Peyer's patch (tissue), 4 donors: ENCODE data around the gene PDE3A. TPM values are rescaled to one million over a fixed set of nuclear protein-coding genes. Genes with fewer than 3 reads are reported as not detected.

Experiments
- DNase-seq, 3 donors: peaks; one replicate each; pipeline ENCODE4 v3.0.0-alpha.2; 2017 to 2019
- H3K27ac ChIP-seq, 4 donors: fragments of 200-600 bp; sonication (generic); one replicate each; pipeline ENCODE4 v1.5.1; 2016 to 2019
- H3K27me3 ChIP-seq, 2 donors: fragments of 200-600 bp; sonication (generic); one replicate each; pipeline ENCODE4 v1.5.1; 2019
- H3K36me3 ChIP-seq, 3 donors: fragments of 200-600 bp; sonication (generic); one replicate each; pipeline ENCODE4 v1.5.1; 2016 to 2019
- H3K4me1 ChIP-seq, 4 donors: fragments of 200-600 bp; sonication (generic); one replicate each; pipeline ENCODE4 v1.5.1; 2016 to 2019
- H3K4me3 ChIP-seq, 4 donors: fragments of 200-600 bp; sonication (generic); 1 replicate in 3 of 4; 2 replicates in 1 of 4; pipeline ENCODE4 v1.5.1; 2016 to 2019; ENCODE audit warnings: mild to moderate bottlenecking in 1 of 4
- H3K9me3 ChIP-seq, 4 donors: fragments of 200-600 bp; sonication (generic); one replicate each; pipeline ENCODE4 v1.5.1; 2016 to 2019; ENCODE audit warnings: mild to moderate bottlenecking in 1 of 4
- CTCF ChIP-seq, 6 experiments: fragments of 450-650 bp in 4 of 6; fragments of 200-600 bp in 2 of 6; sonication (generic) in 1 of 6; IDR thresholded peaks; one replicate each; pipeline ENCODE4 v1.5.1; 2017 to 2019; ENCODE audit warnings: antibody characterized with exemption in 6 of 6, mild to moderate bottlenecking in 3 of 6, moderate library complexity in 1 of 6
- POLR2A ChIP-seq, 2 donors: fragments of 450-650 bp; IDR thresholded peaks; one replicate each; pipeline ENCODE4 v1.5.1; 2017; ENCODE audit warnings: antibody characterized with exemption in 2 of 2, mild to moderate bottlenecking in 2 of 2, moderate library complexity in 2 of 2
- total RNA-seq, 4 donors: library from RNA; depleted of rRNA; stranded (reverse); fragments of >200 nt; gene quantifications; one replicate each; pipeline ENCODE4 v1.1.0, GENCODE V29; 2016

PDE3A gene
- total RNA-seq, 4 donors from 2014 or later, result 17.3 to 144 (median 120) TPM

- H3K27me3 ChIP-seq, result no peaks in the 10 kb centered on the region
- peaks cover 0 to 10% (median 0%) of the 10 kb centered on the region in 4 donors for H3K4me1 ChIP-seq
- peak overlapping the region; percentile 34 to 69 (median 58) for H3K4me3 ChIP-seq
- no peaks in the 10 kb centered on the region for H3K9me3 ChIP-seq
- TF ChIP-seq CTCF (IDR thresholded peaks at IDR 0.05) (peak in 4 of 6 experiments; percentile 6 to 57 (median 49)), POLR2A (IDR thresholded peaks at IDR 0.05) (peak; percentile 70 to 87)
- DNase-seq, result peak in 2 of 3 donors; percentile 82 to 86
- peak overlapping the region; percentile 64 to 92 (median 77) for H3K27ac ChIP-seq
- H3K36me3 ChIP-seq, result no peaks in the 10 kb centered on the region
These were observed 1.1 kb downstream of the PDE3A start for GRCh38 chr12:20369305-20370013.

DNA sequence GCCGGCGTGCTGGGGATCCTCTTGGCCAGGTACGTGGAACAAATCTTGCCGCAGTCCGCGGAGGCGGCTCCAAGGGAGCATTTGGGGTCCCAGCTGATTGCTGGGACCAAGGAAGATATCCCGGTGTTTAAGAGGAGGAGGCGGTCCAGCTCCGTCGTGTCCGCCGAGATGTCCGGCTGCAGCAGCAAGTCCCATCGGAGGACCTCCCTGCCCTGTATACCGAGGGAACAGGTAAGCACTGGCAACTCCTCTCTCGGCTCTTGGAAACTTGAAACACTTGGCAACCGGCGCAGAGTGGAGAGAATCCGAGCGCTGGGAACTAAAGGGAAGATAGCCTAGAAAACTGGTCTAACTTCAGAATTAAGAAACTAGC lies 1.7 kb downstream of the PDE3A start:
- DNase-seq, result peak in 1 of 3 donors; percentile 66
- H3K27ac ChIP-seq, result peak overlapping the region; percentile 64 to 92 (median 77)
- peak overlapping the region; percentile 34 to 69 (median 58) for H3K4me3 ChIP-seq
- peaks cover 0 to 10% (median 0%) of the 10 kb centered on the region in 4 donors for H3K4me1 ChIP-seq
- no peak for TF ChIP-seq POLR2A (IDR thresholded peaks at IDR 0.05)
- no peak for TF ChIP-seq CTCF (IDR thresholded peaks at IDR 0.05)
- no peaks in the 10 kb centered on the region for H3K27me3 ChIP-seq
- H3K9me3 ChIP-seq, result no peaks in the 10 kb centered on the region
- no peaks in the 10 kb centered on the region for H3K36me3 ChIP-seq

- Histone ChIP-seq H3K4me1 (peaks cover 0 to 10% (median 0%) of the 10 kb centered on the region in 4 donors), H3K27ac (peak overlapping the region in 3 of 4 donors; percentile 66 to 92 (median 69)), H3K27me3 (no peaks in the 10 kb centered on the region), H3K9me3 (no peaks in the 10 kb centered on the region), H3K4me3 (peak overlapping the region in 3 of 4 donors; percentile 50 to 69 (median 66)), H3K36me3 (no peaks in the 10 kb centered on the region)
- DNase-seq, result no peak
- TF ChIP-seq POLR2A (IDR thresholded peaks at IDR 0.05) (no peak), CTCF (IDR thresholded peaks at IDR 0.05) (no peak)
These were observed 2.7 kb downstream of the PDE3A start for GRCh38 chr12:20370866-20371519.

- H3K4me3 ChIP-seq, result peak overlapping the region in 3 of 4 donors; percentile 50 to 69 (median 66)
- peaks cover 0 to 10% (median 0%) of the 10 kb centered on the region in 4 donors for H3K4me1 ChIP-seq
- DNase-seq, result no peak
- H3K9me3 ChIP-seq, result no peaks in the 10 kb centered on the region
- H3K27ac ChIP-seq, result peak overlapping the region in 3 of 4 donors; percentile 66 to 92 (median 69)
- peak; percentile 78 to 84 for TF ChIP-seq POLR2A (IDR thresholded peaks at IDR 0.05)
- no peak for TF ChIP-seq CTCF (IDR thresholded peaks at IDR 0.05)
- no peaks in the 10 kb centered on the region for H3K27me3 ChIP-seq
- H3K36me3 ChIP-seq, result no peaks in the 10 kb centered on the region
These were observed 4.2 kb downstream of the PDE3A start for GRCh38 chr12:20372326-20373096.

DNA sequence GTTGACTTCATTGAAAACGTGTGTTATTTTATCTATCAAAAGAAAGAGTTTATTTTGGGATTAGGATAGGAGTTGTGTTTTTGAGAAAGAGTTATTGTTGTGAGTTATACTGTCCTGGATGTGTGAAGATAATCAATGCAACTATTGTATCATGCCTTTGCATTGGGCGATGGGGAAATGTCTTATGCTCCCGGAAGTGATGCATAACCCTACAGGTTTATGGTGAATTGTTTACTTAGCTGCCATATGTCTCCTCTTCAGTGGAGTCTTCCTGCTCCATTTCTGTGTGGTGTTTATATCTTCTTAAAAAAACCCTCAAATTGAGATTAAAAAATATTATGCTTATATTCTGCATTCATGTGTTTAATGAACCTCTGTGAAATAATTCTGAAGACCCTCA lies 6.5 kb downstream of the PDE3A start:
- H3K4me1 ChIP-seq, result peaks cover 0 to 10% (median 0%) of the 10 kb centered on the region in 4 donors

More for the DNA sequence above, 6.5 kb downstream of the PDE3A start:
- H3K27ac ChIP-seq, result no peak overlapping the region
- H3K27me3 ChIP-seq, result no peaks in the 10 kb centered on the region
- DNase-seq, result no peak
- peak overlapping the region in 1 of 4 donors; percentile 69 for H3K4me3 ChIP-seq
- no peak for TF ChIP-seq POLR2A (IDR thresholded peaks at IDR 0.05)
- TF ChIP-seq CTCF (IDR thresholded peaks at IDR 0.05), result no peak
- H3K36me3 ChIP-seq, result no peaks in the 10 kb centered on the region
- H3K9me3 ChIP-seq, result no peaks in the 10 kb centered on the region
